Right lobe of liver (tissue), 6 donors: ENCODE results near the gene MSN. TPM values are rescaled to one million over a fixed set of nuclear protein-coding genes. Genes with fewer than 3 reads are reported as not detected.
"Not testable (repeated sequence)": the region's sequence is repeated elsewhere in the genome, so short reads cannot be mapped to it uniquely, and the experiment has no call there.

Source experiments
- ATAC-seq, 4 donors: fragments of 200-7000 bp; cut with Tn5 transposase; one replicate each; pipeline ENCODE4 v1.9.1; 2020; ENCODE audit warnings: mild to moderate bottlenecking in 4 of 4, moderate library complexity in 4 of 4
- DNase-seq, 3 donors: peaks; one replicate each; pipeline ENCODE4 v3.0.0-alpha.2; 2020
- H3K27ac ChIP-seq, 3 donors: fragments of 200-600 bp; one replicate each; pipeline ENCODE4 v1.8.0; 2022
- H3K27me3 ChIP-seq, 2 donors: fragments of 200-600 bp; one replicate each; pipeline ENCODE4 v1.8.0; 2022
- H3K36me3 ChIP-seq, 4 donors: fragments of 200-600 bp; sonication (generic) in 1 of 4; one replicate each; pipeline versions ENCODE4 v1.5.1 to v1.8.0; 2017 to 2022; ENCODE audit warnings: control low read depth in 1 of 4
- H3K4me1 ChIP-seq, 4 donors: fragments of 200-600 bp; sonication (generic) in 1 of 4; one replicate each; pipeline versions ENCODE4 v1.5.1 to v1.8.0; 2017 to 2022; ENCODE audit warnings: control low read depth in 1 of 4
- H3K4me3 ChIP-seq, 3 donors: fragments of 200-600 bp; one replicate each; pipeline ENCODE4 v1.8.0; 2022
- H3K9me3 ChIP-seq, 4 donors: fragments of 200-600 bp; sonication (generic) in 1 of 4; one replicate each; pipeline versions ENCODE4 v1.5.1 to v1.8.0; 2017 to 2022; ENCODE audit warnings: control low read depth in 1 of 4
- POLR2A ChIP-seq: fragments of 450-650 bp; IDR thresholded peaks from one replicate; pipeline ENCODE4 v1.6.1; 2017; ENCODE audit warnings: antibody characterized with exemption, mild to moderate bottlenecking
- WGBS: methylation state at CpG from one replicate; pipeline ENCODE4 v1.1.6; 2018; ENCODE audit warnings: low coverage, low lambda C conversion rate; ENCODE audit not compliant: insufficient coverage; ENCODE audit errors: missing lambda C conversion rate; 5-methylcytosine and 5-hydroxymethylcytosine counted together
- intact Hi-C, 2 donors: fragments of 100-400 bp; cut with DNase I; formaldehyde crosslinking; loops; one replicate each; pipeline versions ENCODE4 v1.11.2 to v1.14.1; 2022
- long read RNA-seq: library from polyadenylated mRNA; unstranded; transcript quantifications from one replicate; pipeline ENCODE4 v2.0.0, GENCODE V29; 2019
- total RNA-seq, 6 experiments: library from RNA; depleted of rRNA in 2 of 6; stranded (reverse); fragments of >200 nt in 2 of 6; fragmentation: NEBNext Ultra II Directional in 3 of 6; extraction: Animal tissue kit (Norgen Biotek cat#: 25700) in 3 of 6; gene quantifications; one replicate each; pipeline versions ENCODE4 v1.1.0 to v1.2.4, GENCODE V29; 2016 to 2023
- TF ChIP-seq, protein P1 (sequence below), 4 donors: fragments of 200-600 bp in 3 of 4; fragments of 450-650 bp in 1 of 4; IDR thresholded peaks; one replicate each; pipeline versions ENCODE4 v1.5.1 to v1.8.0; 2016 to 2022; ENCODE audit warnings: antibody characterized with exemption in 4 of 4, mild to moderate bottlenecking in 2 of 4
- donor health status: DM: no; HTN: yes; CAD: no.
- donor health status: DM: no; HTN: no; CAD: no.
- donor health status: DM: no; HTN: no; CAD: no.
- donor health status: DM: no; HTN: yes; CAD: no.
- donor health status: DM: no; HTN: yes; CAD: no.

The MSN gene
- 100 to 1,000 TPM in 3 of 6 experiments, 10 to 100 TPM in 3; 63.6 to 150 (median 104) TPM for total RNA-seq
- long read RNA-seq, partial matches to known transcripts: 6 of 10 reads
- long read RNA-seq, other reads (novel, unspliced or antisense): 2 of 10 reads

DNA sequence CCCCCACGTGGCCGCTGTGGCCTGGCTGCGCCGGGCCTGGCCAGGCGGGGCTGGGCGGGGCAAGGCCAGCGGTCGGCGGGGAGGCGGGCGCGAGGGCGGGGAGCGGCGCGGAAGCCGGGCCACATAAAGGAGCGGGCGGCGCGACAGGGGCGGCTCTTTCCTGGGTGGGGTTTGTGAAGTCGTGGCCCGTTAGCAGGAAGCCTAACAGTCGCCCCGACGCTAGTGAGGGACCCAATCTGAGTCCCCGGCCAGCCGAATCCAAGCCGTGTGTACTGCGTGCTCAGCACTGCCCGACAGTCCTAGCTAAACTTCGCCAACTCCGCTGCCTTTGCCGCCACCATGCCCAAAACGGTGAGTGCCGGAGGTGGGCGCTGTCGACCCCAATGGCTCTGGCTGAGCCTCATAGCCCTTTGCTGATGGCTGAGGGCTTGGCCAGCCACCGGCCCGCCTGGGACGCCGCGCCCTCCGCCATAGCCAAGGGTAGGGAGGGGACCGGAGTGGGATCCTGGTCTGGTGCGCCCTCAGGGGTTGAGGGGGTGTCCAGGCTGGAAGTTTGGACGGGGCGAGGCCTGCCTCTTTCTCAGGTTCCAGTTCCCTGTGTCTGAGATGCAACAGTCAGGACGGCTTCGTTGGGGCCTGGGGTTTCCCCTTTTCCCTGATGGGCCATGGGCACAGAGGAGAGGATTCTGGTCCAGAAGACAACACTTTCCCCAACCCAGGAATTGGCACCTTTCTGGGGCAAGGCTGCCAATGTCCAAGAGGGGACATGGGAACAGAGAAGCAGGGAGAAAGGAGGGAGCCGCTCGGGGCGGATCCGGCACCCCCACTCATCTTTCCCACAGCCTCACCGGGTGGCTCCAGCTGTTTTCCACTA lies at the start of gene MSN:
TSS of gene MSN (plus strand) at position 152 of the 874 bp plus-strand sequence. CDS start at position 340, 188 bp downstream.
- no peaks in the 10 kb centered on the region for H3K9me3 ChIP-seq
- TF ChIP-seq, protein P1, sequence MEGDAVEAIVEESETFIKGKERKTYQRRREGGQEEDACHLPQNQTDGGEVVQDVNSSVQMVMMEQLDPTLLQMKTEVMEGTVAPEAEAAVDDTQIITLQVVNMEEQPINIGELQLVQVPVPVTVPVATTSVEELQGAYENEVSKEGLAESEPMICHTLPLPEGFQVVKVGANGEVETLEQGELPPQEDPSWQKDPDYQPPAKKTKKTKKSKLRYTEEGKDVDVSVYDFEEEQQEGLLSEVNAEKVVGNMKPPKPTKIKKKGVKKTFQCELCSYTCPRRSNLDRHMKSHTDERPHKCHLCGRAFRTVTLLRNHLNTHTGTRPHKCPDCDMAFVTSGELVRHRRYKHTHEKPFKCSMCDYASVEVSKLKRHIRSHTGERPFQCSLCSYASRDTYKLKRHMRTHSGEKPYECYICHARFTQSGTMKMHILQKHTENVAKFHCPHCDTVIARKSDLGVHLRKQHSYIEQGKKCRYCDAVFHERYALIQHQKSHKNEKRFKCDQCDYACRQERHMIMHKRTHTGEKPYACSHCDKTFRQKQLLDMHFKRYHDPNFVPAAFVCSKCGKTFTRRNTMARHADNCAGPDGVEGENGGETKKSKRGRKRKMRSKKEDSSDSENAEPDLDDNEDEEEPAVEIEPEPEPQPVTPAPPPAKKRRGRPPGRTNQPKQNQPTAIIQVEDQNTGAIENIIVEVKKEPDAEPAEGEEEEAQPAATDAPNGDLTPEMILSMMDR (IDR thresholded peaks at IDR 0.05): no peak
- TF ChIP-seq POLR2A: peak; percentile 76
- DNase-seq (peak; percentile 80 to 87 (median 86)), ATAC-seq (peak; percentile 90 to 95 (median 94))
- 64% methylated on average over 6 of the region's 56 CpGs for WGBS
- peak within 1 kb of the TSS; percentile 54 to 72 (median 70) for H3K4me3 ChIP-seq
- no peaks in the 10 kb centered on the region for H3K27me3 ChIP-seq
- no peaks in the 10 kb centered on the region for H3K4me1 ChIP-seq
- H3K36me3 ChIP-seq: no peaks in the 10 kb centered on the region
- peak within 1 kb of the TSS; percentile 81 to 92 (median 90) for H3K27ac ChIP-seq
- intact Hi-C loops: no loop called here

DNA sequence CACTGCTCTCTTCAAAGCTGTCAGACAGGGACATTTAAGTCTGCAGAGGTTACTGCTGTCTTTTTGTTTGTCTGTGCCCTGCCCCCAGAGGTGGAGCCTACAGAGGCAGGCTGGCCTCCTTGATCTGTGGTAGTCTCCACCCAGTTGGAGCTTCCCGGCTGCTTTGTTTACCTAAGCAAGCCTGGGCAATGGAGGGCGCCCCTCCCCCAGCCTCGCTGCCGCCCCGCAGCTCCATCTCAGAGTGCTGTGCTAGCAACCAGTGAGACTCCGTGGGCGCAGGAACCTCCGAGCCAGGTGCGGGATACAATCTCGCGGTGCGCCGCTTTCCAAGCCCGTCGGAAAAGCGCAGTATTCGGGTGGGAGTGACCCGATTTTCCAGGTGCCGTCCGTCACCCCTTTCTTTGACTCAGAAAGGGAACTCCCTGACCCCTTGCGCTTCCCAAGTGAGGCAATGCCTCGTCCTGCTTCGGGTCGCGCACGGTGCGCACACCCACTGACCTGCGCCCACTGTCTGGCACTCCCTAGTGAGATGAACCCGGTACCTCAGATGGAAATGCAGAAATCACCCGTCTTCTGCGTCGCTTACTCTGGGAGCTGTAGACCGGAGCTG lies 47.3 kb upstream of the MSN start:
- peak in 1 of 3 donors; percentile 57 for DNase-seq
- H3K4me1 ChIP-seq, H3K9me3 ChIP-seq, H3K4me3 ChIP-seq, H3K27me3 ChIP-seq, ATAC-seq, H3K36me3 ChIP-seq, H3K27ac ChIP-seq, intact Hi-C loops: not testable (repeated sequence)
- WGBS: 82% methylated on average over 9 of the region's 33 CpGs

DNA sequence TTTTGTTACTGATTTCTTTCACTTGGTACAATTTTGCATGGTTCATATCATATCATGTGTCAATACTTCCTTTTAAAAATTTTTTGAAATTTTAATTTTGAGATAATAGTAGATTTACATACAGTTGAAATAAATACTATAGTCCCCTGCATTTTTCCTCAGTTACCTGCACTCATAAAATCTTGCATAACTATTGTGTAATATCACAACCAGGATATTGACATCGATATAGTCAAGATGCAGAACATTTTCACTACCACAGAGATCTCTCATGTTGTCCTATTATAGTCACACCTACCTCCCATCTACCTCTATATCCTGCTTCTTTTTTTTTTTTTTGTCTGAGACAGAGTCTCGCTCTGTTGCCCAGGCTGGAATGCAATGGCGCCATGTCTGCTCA lies 36.7 kb upstream of the MSN start:
- WGBS: 66% methylated on average over 3 of the region's 3 CpGs
- ATAC-seq: no peak
- no peak for TF ChIP-seq POLR2A
- TF ChIP-seq, protein P1 (IDR thresholded peaks at IDR 0.05): no peak

DNA sequence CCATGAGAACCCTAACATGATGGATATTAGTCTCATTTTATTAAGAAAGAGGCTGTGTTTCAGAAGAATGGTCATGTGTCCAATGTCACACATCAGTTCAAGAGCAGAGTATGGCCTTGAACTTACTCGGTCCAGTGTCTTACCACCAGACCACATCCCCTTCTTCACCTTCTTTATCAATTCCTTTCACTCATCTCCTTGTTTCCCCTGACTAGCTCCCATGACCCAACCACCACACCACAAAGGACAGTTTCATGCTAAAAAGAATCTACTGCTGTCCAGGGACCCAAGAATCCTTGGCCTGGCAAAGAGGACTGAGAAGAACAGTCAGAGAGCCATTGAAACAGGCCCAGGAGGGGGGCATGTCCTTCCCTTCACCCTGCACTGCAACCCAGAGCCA lies 33.6 kb upstream of the MSN start:
- DNase-seq (no peak), ATAC-seq (no peak)
- 58% methylated on average over 1 of the region's 1 CpG for WGBS
- H3K4me3 ChIP-seq: no peak overlapping the region
- H3K27me3 ChIP-seq: no peaks in the 10 kb centered on the region
- H3K4me1 ChIP-seq: no peaks in the 10 kb centered on the region
- intact Hi-C loops: no loop called here
- TF ChIP-seq POLR2A: no peak
- TF ChIP-seq, protein P1 (IDR thresholded peaks at IDR 0.05): no peak
- H3K36me3 ChIP-seq: no peaks in the 10 kb centered on the region
- H3K27ac ChIP-seq: no peak overlapping the region
- H3K9me3 ChIP-seq: no peaks in the 10 kb centered on the region

More for the DNA sequence above, 36.7 kb upstream of the MSN start:
- Histone ChIP-seq H3K4me3 (no peak overlapping the region), H3K9me3 (no peaks in the 10 kb centered on the region), H3K27ac (no peak overlapping the region), H3K4me1 (no peaks in the 10 kb centered on the region), H3K36me3 (no peaks in the 10 kb centered on the region), H3K27me3 (no peaks in the 10 kb centered on the region)
- intact Hi-C loops: no loop called here
- DNase-seq: no peak

DNA sequence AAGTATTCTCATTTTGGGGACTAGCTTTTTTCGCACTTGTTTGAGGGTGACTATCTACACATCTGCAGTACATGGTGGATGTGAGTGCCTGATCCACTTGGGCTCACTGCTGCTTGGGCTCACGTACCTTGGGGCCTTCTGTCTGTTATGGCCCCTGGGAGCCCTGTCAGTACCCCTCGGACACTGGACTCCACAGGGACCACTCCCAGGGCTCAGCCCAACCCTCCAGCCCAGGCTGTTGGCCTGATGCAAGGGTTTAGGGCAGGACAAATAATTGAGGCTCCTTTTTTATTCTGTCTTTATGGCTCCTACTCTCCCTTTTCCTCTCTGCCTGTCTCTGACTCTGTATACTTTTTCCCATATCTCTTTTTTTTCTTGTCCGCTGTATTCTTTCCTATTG lies 32.7 kb upstream of the MSN start:
- no peak for ATAC-seq
- WGBS: 88% methylated on average over 4 of the region's 4 CpGs
- no peaks in the 10 kb centered on the region for H3K9me3 ChIP-seq
- intact Hi-C loops: no loop called here
- no peak overlapping the region for H3K27ac ChIP-seq
- H3K4me1 ChIP-seq: no peaks in the 10 kb centered on the region
- H3K36me3 ChIP-seq: no peaks in the 10 kb centered on the region
- no peak for TF ChIP-seq POLR2A
- TF ChIP-seq, protein P1 (IDR thresholded peaks at IDR 0.05): no peak
- no peaks in the 10 kb centered on the region for H3K27me3 ChIP-seq
- DNase-seq: no peak
- no peak overlapping the region for H3K4me3 ChIP-seq
